ENCODE results near the gene PRPF6.
"Not testable (repeated sequence)": the region's sequence is repeated elsewhere in the genome, so short reads cannot be mapped to it uniquely, and the experiment has no call there.

PRPF6 gene

DNA sequence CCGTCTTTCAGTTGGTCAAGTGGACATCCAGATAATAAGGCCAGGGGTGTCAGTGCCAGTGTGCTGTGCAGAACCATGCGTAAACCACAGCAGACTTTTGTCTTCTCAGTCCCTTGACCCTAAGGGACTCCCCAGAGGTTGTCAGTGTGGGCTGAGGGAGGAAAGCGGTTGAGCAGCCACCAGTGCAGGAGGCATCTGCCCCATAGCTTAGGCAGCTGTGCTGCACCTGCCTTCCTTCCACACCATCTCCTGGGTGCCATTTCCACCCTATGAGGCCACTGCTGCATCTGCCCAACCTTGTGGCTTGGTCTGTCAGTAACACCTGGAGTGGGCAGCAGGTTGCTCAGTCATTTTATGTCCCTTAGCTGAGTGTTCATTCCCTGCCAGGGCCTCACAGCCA, 26.0 kb downstream of the PRPF6 start:
- in situ Hi-C loops (cut with HindIII; ENCODE audit: low sequenced_read_pairs) = loop anchor here (10.0 kb wide), 1 partner anchor 138 kb away; no protein-coding TSS in a partner anchor

- in situ Hi-C loops (cut with HindIII; ENCODE audit: low sequenced_read_pairs) = loop anchor here (10.0 kb wide), 1 partner anchor 135 kb away; no protein-coding TSS in a partner anchor
Observed at GRCh38 chr20:64009811-64010387, 29.0 kb downstream of the PRPF6 start.

- in situ Hi-C loops (cut with HindIII; ENCODE audit: low sequenced_read_pairs) = no loop called here
Observed at GRCh38 chr20:64010711-64011237, 29.8 kb downstream of the PRPF6 start.

DNA sequence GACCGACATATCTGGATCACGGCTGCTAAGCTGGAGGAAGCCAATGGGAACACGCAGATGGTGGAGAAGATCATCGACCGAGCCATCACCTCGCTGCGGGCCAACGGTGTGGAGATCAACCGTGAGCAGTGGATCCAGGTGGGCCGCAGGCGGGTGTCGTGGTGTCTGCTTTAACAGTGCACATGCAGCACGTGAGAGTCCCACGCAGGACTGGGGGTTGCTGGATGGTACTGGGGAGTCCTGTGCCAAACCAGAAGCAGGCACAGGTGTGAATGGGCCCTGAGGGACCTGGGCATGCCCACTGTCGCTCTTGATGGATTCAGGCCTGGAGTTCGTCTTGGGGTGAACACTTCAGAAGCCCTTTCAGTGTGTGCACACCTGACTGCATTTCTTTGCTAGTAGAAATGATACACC, 30.4 kb downstream of the PRPF6 start:
- in situ Hi-C loops (cut with HindIII; ENCODE audit: low sequenced_read_pairs) = no loop called here

- in situ Hi-C loops (cut with HindIII; ENCODE audit: low sequenced_read_pairs) = not testable (repeated sequence)
Observed at GRCh38 chr20:64012385-64013154, 31.6 kb downstream of the PRPF6 start.

DNA sequence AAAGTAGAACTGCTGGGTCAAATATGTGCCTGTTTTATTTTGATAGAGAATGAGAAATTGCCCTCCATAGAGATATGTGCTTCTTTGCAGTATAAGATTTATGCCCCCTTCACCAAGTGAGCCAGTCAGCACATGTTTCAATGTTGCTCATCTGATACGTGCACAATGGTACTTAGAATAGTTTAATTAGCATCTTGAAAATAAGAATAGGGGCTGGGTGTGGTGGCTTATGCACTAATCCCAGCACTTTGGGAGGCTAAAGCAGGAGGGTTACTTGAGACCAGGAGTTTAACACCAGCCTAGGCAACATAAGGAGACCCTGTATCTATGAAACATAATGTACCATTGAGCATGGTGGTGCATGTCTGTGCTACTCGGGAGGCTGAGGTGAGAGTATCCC, 34.7 kb downstream of the PRPF6 start:
- in situ Hi-C loops (cut with HindIII; ENCODE audit: low sequenced_read_pairs) = no loop called here

- in situ Hi-C loops (cut with HindIII; ENCODE audit: low sequenced_read_pairs) = no loop called here
Observed at GRCh38 chr20:64021124-64021975, 40.4 kb downstream of the PRPF6 start.

GRCh38 chr20:64022671-64023360, 41.9 kb downstream of the PRPF6 start:
- in situ Hi-C loops (cut with HindIII; ENCODE audit: low sequenced_read_pairs) = no loop called here

GRCh38 chr20:64023361-64024140, 42.6 kb downstream of the PRPF6 start:
- in situ Hi-C loops (cut with HindIII; ENCODE audit: low sequenced_read_pairs) = no loop called here

- in situ Hi-C loops (cut with HindIII; ENCODE audit: low sequenced_read_pairs) = no loop called here
Observed at GRCh38 chr20:64024141-64024990, 43.4 kb downstream of the PRPF6 start.

DNA sequence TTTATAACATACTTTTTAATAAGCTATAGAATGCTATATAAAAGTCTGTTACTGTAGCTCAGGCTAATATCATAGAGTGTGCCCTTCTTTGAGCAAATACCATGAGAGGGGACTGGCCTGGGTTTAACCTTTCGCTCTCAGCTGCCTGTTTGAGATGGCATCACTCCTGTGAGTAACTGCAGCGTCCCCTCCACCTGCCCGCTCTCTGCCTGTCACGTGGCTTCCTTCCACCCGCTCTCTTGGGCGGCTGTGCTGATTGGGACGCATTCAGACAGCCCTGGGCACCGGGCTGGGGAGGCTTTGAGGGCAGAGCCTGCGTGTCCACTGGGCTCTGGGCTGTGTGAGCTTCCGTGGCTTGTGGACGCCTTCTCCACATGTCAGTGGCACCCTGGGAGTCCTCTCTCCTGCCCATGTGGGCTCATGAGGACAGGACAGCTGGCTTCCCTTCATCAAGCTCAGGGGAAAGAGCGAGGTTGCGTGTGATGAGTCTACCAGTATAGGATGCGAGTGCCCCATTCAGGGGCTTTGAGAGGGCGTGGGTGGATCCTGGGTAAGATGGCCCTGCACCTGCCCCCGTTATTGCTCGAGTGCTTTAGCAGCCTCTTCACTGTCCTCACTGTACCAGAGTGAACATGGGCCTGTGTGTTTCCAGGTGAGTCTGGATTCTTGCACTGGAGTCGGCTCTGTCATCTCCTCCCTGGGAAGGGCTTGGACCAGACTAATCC, 44.3 kb downstream of the PRPF6 start:
- in situ Hi-C loops (cut with HindIII; ENCODE audit: low sequenced_read_pairs) = no loop called here

GRCh38 chr20:64025826-64026412, 45.0 kb downstream of the PRPF6 start:
- in situ Hi-C loops (cut with HindIII; ENCODE audit: low sequenced_read_pairs) = no loop called here

- in situ Hi-C loops (cut with HindIII; ENCODE audit: low sequenced_read_pairs) = no loop called here
Observed at GRCh38 chr20:64027981-64028685, 47.2 kb downstream of the PRPF6 start.

- in situ Hi-C loops (cut with HindIII; ENCODE audit: low sequenced_read_pairs) = no loop called here
Observed at GRCh38 chr20:64029293-64030117, 48.6 kb downstream of the PRPF6 start.

GRCh38 chr20:64030371-64031134, 49.6 kb downstream of the PRPF6 start:
- in situ Hi-C loops (cut with HindIII; ENCODE audit: low sequenced_read_pairs) = no loop called here

DNA sequence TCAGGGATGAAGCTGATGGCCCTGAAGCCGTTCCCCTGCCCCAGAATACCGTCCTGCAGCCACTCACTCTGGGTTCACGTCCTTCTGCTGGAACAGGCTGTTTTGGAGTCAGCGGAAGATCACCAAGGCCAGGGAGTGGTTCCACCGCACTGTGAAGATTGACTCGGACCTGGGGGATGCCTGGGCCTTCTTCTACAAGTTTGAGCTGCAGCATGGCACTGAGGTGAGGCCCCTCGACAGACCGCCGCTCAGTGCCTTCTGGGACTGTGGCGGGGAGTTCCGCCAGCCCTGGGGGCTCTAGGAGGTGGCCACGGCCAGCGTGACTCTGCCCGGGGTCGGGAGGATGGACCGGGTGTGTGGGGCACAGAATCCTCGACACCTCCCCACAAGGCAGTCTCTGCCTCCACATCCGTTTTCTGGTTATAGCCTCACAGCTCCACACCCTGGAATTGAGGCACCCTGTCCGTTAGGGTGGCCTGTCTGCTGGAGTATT, 50.9 kb downstream of the PRPF6 start:
- in situ Hi-C loops (cut with HindIII; ENCODE audit: low sequenced_read_pairs) = no loop called here

Data from endothelial cell of hepatic sinusoid (primary cell).